ENCODE data around the gene C1orf21.

C1orf21 gene

GRCh38 chr1:184635980-184636431 is 249.2 kb downstream of the C1orf21 start:
- DNase-seq = peak; percentile 54

GRCh38 chr1:184637664-184638240 is 250.9 kb downstream of the C1orf21 start:
- no peak for DNase-seq

- DNase-seq = no peak
Measured at GRCh38 chr1:184639205-184639604, 252.4 kb downstream of the C1orf21 start.

GRCh38 chr1:184640505-184640904 is 253.7 kb downstream of the C1orf21 start:
- DNase-seq = peak; percentile 52

- no peak for DNase-seq
Measured at GRCh38 chr1:184641894-184642293, 255.1 kb downstream of the C1orf21 start.

GRCh38 chr1:184643661-184644060 is 256.8 kb downstream of the C1orf21 start:
- DNase-seq = no peak

- DNase-seq = no peak
Measured at GRCh38 chr1:184644771-184645170, 257.9 kb downstream of the C1orf21 start.

GRCh38 chr1:184646178-184646701 is 259.4 kb downstream of the C1orf21 start:
- no peak for DNase-seq

- no peak for DNase-seq
Measured at GRCh38 chr1:184646824-184647223, 260.0 kb downstream of the C1orf21 start.

- DNase-seq = no peak
Measured at GRCh38 chr1:184647471-184647870, 260.6 kb downstream of the C1orf21 start.

GRCh38 chr1:184648160-184648855 is 261.5 kb downstream of the C1orf21 start:
- DNase-seq = no peak

- DNase-seq = no peak
Measured at GRCh38 chr1:184648856-184649201, 262.0 kb downstream of the C1orf21 start.

- DNase-seq = no peak
Measured at GRCh38 chr1:184649451-184649888, 262.6 kb downstream of the C1orf21 start.

- no peak for DNase-seq
Measured at GRCh38 chr1:184650177-184650866, 263.5 kb downstream of the C1orf21 start.

- no peak for DNase-seq
Measured at GRCh38 chr1:184655185-184655584, 268.4 kb downstream of the C1orf21 start.

GRCh38 chr1:184656221-184656620 is 269.4 kb downstream of the C1orf21 start:
- DNase-seq = no peak

- no peak for DNase-seq
Measured at GRCh38 chr1:184658055-184658454, 271.2 kb downstream of the C1orf21 start.

- DNase-seq = no peak
Measured at GRCh38 chr1:184660462-184661191, 273.8 kb downstream of the C1orf21 start.

GRCh38 chr1:184661801-184662200 is 275.0 kb downstream of the C1orf21 start:
- DNase-seq = no peak

- DNase-seq = peak; percentile 87
Measured at GRCh38 chr1:184664042-184664660, 277.3 kb downstream of the C1orf21 start.

GRCh38 chr1:184664661-184665060 is 277.8 kb downstream of the C1orf21 start:
- DNase-seq = no peak

GRCh38 chr1:184665360-184665759 is 278.5 kb downstream of the C1orf21 start:
- DNase-seq = no peak

GRCh38 chr1:184669391-184669790 is 282.6 kb downstream of the C1orf21 start:
- DNase-seq = no peak
